Neural cell (in vitro differentiated cells): ENCODE data around the gene STAP2. TPM values are rescaled to one million over a fixed set of nuclear protein-coding genes. Genes with fewer than 3 reads are reported as not detected.

Source experiments
- H2AFZ ChIP-seq: fragments of 200-600, 300-800 bp; sonication (generic), shearing (Covaris generic); 2 replicates; pipeline ENCODE4 v1.6.0; 2014; ENCODE audit warnings: low read depth, mild to moderate bottlenecking, antibody characterized with exemption, low read length, moderate library complexity
- H3F3A ChIP-seq: fragments of 200-600 bp; shearing (Covaris generic); 2 replicates; pipeline ENCODE4 v1.6.1; 2016; ENCODE audit warnings: mild to moderate bottlenecking, moderate library complexity, mixed read lengths, antibody characterized with exemption, low read length; ENCODE audit not compliant: insufficient read depth, poor library complexity, severe bottlenecking
- H3K27ac ChIP-seq: fragments of 200-600, 300-800 bp; sonication (generic), shearing (Covaris generic); 2 replicates; pipeline ENCODE4 v1.5.1; 2014; ENCODE audit warnings: mild to moderate bottlenecking, low read length, moderate library complexity
- H3K27me3 ChIP-seq: fragments of 300-800, 200-600 bp; sonication (generic), shearing (Covaris generic); 2 replicates; pipeline ENCODE4 v1.6.0; 2014; ENCODE audit warnings: mild to moderate bottlenecking, low read depth, low read length, moderate library complexity; ENCODE audit not compliant: insufficient read depth
- H3K36me3 ChIP-seq: fragments of 300-800, 200-600 bp; sonication (generic), shearing (Covaris generic); 2 replicates; pipeline ENCODE4 v1.5.1; 2014; ENCODE audit warnings: mild to moderate bottlenecking, antibody characterized with exemption, low read length, moderate library complexity; ENCODE audit not compliant: insufficient read depth
- H3K4me2 ChIP-seq: fragments of 300-800, 200-600 bp; sonication (generic), shearing (Covaris generic); 2 replicates; pipeline ENCODE4 v1.6.0; 2014; ENCODE audit warnings: mild to moderate bottlenecking, low read length
- H3K4me3 ChIP-seq: fragments of 300-800, 200-600 bp; sonication (generic), shearing (Covaris generic); 2 replicates; pipeline ENCODE4 v1.5.1; 2014; ENCODE audit warnings: mild to moderate bottlenecking, low read length, moderate library complexity
- H3K79me2 ChIP-seq: fragments of 200-600 bp; shearing (Covaris generic); replicated peaks from 2 replicates; pipeline ENCODE4 v1.6.0; 2014; ENCODE audit warnings: mild to moderate bottlenecking, low read length, moderate library complexity; ENCODE audit not compliant: insufficient read depth
- H3K9ac ChIP-seq: fragments of 300-800, 200-600 bp; sonication (generic), shearing (Covaris generic); 2 replicates; pipeline ENCODE4 v1.6.1; 2016; ENCODE audit warnings: mild to moderate bottlenecking, low read length, mixed read lengths
- H3K9me2 ChIP-seq: fragments of 200-600 bp; shearing (Covaris generic); 2 replicates; pipeline ENCODE4 v1.6.1; 2016; ENCODE audit warnings: mild to moderate bottlenecking, low read length, mixed read lengths; ENCODE audit not compliant: insufficient read depth
- H3K9me3 ChIP-seq: fragments of 200-600, 300-800 bp; sonication (generic), shearing (Covaris generic); 2 replicates; pipeline ENCODE4 v1.6.1; 2016; ENCODE audit warnings: mild to moderate bottlenecking, mixed run types, low read length, moderate library complexity, mixed read lengths
- H4K20me1 ChIP-seq: fragments of 200-600 bp; shearing (Covaris generic); 2 replicates; pipeline ENCODE4 v1.6.1; 2016; ENCODE audit warnings: mild to moderate bottlenecking, mixed run types; ENCODE audit not compliant: insufficient read depth
- CTCF ChIP-seq: fragments of 450-650 bp; IDR thresholded peaks from 2 replicates; pipeline ENCODE4 v1.5.1; 2014; ENCODE audit warnings: antibody characterized with exemption, mild to moderate bottlenecking, moderate library complexity; ENCODE audit not compliant: poor library complexity, severe bottlenecking
- EP300 ChIP-seq: fragments of 450-650 bp; conservative IDR thresholded peaks from 2 replicates; pipeline ENCODE4 v1.6.1; 2014; ENCODE audit warnings: antibody characterized with exemption, mild to moderate bottlenecking, moderate library complexity; ENCODE audit not compliant: poor library complexity, severe bottlenecking
- EZH2 ChIP-seq: fragments of 200-600, 300-800 bp; shearing (Covaris generic), sonication (generic); IDR thresholded peaks from 2 replicates; pipeline ENCODE4 v1.6.1; 2014; ENCODE audit warnings: antibody characterized with exemption, low read length, borderline replicate concordance, mild to moderate bottlenecking; ENCODE audit not compliant: insufficient read depth, poor library complexity, severe bottlenecking
- MXI1 ChIP-seq: fragments of 450-650 bp; conservative IDR thresholded peaks from 2 replicates; pipeline ENCODE4 v1.6.1; 2014; ENCODE audit warnings: antibody characterized with exemption, mild to moderate bottlenecking; ENCODE audit not compliant: poor library complexity, severe bottlenecking
- POLR2AphosphoS5 ChIP-seq: IDR thresholded peaks from 2 replicates; pipeline ENCODE4 v1.6.1; 2012
- RAD21 ChIP-seq: fragments of 450-650 bp; conservative IDR thresholded peaks from 2 replicates; pipeline ENCODE4 v1.6.1; 2014; ENCODE audit warnings: antibody characterized with exemption, mild to moderate bottlenecking, moderate library complexity
- REST ChIP-seq: IDR thresholded peaks from 2 replicates; pipeline ENCODE4 v1.6.1; 2012; ENCODE audit warnings: borderline replicate concordance
- SMC3 ChIP-seq: fragments of 450-650 bp; conservative IDR thresholded peaks from 2 replicates; pipeline ENCODE4 v1.6.1; 2014; ENCODE audit warnings: antibody characterized with exemption, mild to moderate bottlenecking, moderate library complexity; ENCODE audit not compliant: poor library complexity
- TAF1 ChIP-seq: IDR thresholded peaks from 2 replicates; pipeline ENCODE4 v1.6.1; 2012; ENCODE audit warnings: low read depth
- polyA plus RNA-seq: library from polyadenylated mRNA; depleted of rRNA; stranded (reverse); fragments of >200 nt; gene quantifications from 2 replicates; pipeline ENCODE4 v1.2.3, GENCODE V29; 2014

STAP2 gene
- polyA plus RNA-seq, 1 donor from 2014 or later, result 0.16 TPM

DNA sequence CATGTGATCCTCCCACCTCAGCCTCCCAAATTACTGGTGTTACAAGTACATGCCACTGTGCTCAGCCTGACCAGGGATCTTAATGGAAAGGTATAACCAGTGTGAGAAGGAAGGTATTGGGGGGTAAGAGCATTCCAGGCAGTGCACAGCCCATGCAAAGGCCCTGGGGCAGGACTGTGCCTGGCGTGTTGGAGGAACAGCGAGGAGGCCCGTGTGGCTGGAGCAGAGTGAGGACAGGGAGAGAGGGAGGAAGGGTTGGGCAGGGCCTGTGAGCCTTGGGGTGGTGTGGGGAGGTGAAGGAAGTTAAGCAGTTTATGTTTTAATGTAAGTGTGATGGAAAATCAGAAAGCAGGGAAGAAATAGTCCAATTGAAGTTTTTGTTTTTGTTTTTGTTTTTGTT is 38.0 kb downstream of the STAP2 start:
- H3K27ac ChIP-seq, result no peak overlapping the region
- H3K79me2 ChIP-seq, result no peaks in the 10 kb centered on the region
- H4K20me1 ChIP-seq, result no peaks in the 10 kb centered on the region
- H3K4me2 ChIP-seq, result no peak overlapping the region
- H3K27me3 ChIP-seq, result no peaks in the 10 kb centered on the region
- TF ChIP-seq TAF1, result no peak
- no peak for TF ChIP-seq MXI1
- no peak for TF ChIP-seq POLR2AphosphoS5
- H3K9ac ChIP-seq, result no peak overlapping the region
- no peaks in the 10 kb centered on the region for H3K36me3 ChIP-seq
- no peak overlapping the region for H3K4me3 ChIP-seq
- H3K9me3 ChIP-seq, result no peaks in the 10 kb centered on the region
- H2AFZ ChIP-seq, result no peak overlapping the region
- H3F3A ChIP-seq, result no peaks in the 10 kb centered on the region
- H3K9me2 ChIP-seq, result no peaks in the 10 kb centered on the region

GRCh38 chr19:4298810-4299550 is 39.6 kb downstream of the STAP2 start:
- Histone ChIP-seq H3K4me3 (no peak overlapping the region), H3K27ac (no peak overlapping the region), H3K9me3 (no peaks in the 10 kb centered on the region), H3K9me2 (no peaks in the 10 kb centered on the region), H3K79me2 (no peaks in the 10 kb centered on the region), H3K27me3 (no peaks in the 10 kb centered on the region), H3K36me3 (no peaks in the 10 kb centered on the region), H3K4me2 (no peak overlapping the region), H3F3A (no peaks in the 10 kb centered on the region), H4K20me1 (no peaks in the 10 kb centered on the region), H3K9ac (no peak overlapping the region), H2AFZ (no peak overlapping the region)
- TF ChIP-seq POLR2AphosphoS5 (no peak), EZH2 (no peak), REST (no peak), RAD21 (no peak), EP300 (no peak), CTCF (no peak), TAF1 (no peak), SMC3 (no peak), MXI1 (no peak)
